GM19463 (cell line): ENCODE data around the gene PRR27.
"Not testable (repeated sequence)": the region's sequence is repeated elsewhere in the genome, so short reads cannot be mapped to it uniquely, and the experiment has no call there.

Experiments
- ATAC-seq: cut with Tn5 transposase; IDR thresholded peaks from one replicate; pipeline ENCODE4 v1.9.1; 2021; ENCODE audit warnings: mild to moderate bottlenecking, moderate library complexity; ENCODE audit not compliant: unreplicated experiment

The PRR27 gene

DNA sequence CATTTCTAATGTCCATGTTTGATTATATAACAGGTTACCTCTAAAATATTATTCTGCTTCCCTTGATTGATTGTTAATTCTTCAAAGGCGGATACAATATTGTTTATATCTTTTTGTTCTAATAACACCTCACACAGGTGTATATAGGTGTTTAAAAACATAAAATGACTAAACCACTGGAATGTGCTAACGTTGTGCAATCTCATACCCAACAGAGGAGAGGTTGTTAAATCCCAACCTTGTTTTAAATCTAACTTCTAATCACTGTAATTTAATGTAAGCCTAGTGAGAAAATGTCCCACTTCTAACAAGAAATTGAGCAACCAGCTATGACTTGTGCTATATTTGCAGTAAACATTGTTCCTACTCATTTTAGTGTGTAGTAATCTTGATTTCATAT is 42.8 kb downstream of the PRR27 start:
- ATAC-seq: no peak

DNA sequence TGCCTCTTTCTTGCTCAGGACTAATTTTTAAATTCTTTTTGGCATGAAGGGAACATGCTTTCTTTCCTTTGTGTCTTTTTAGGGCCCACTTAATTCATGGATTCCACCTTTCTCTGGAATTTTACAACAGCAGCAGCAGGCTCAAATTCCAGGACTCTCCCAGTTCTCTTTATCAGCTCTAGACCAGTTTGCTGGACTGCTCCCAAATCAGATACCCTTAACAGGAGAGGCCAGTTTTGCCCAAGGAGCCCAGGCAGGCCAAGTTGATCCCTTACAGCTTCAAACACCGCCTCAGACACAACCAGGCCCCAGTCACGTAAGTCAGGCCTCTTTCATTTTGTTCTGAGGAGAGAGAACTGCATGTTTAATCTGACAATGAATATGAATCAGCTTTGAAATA is 43.8 kb downstream of the PRR27 start:
- ATAC-seq: no peak

- no peak for ATAC-seq
These were observed 49.6 kb downstream of the PRR27 start for GRCh38 chr4:70203601-70204000.

DNA sequence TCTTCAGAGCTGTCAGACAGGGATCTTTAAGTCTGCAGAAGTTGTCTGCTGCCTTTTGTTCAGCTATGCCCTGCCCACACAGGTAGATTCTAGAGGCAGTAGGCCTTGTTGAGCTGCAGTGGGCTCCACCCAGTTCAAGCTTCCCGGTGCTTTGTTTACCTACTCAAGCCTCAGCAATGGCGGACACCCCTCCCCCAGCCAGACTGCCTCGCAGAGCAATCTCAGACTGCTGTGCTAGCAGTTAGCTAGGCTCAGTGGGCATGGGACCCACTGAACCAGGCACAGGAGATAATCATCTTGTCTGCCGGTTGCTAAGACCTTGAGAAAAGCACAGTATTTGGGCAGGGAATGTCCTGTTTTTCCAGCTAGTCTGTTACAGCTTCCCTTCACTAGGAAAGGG is 58.7 kb downstream of the PRR27 start:
- ATAC-seq: not testable (repeated sequence)
